K562 (cell line): ENCODE data around the gene SERPINH1. TPM values are rescaled to one million over a fixed set of nuclear protein-coding genes. Genes with fewer than 3 reads are reported as not detected.

ENCODE experiments used
- CCNT2 ChIP-seq: IDR thresholded peaks from 2 replicates; pipeline ENCODE4 v1.6.1; 2011; ENCODE audit warnings: borderline replicate concordance, low read depth, mild to moderate bottlenecking, moderate library complexity, mixed read lengths, low read length; ENCODE audit not compliant: insufficient read length; ENCODE audit errors: extremely low read depth
- EP300 ChIP-seq: IDR thresholded peaks from 2 replicates; pipeline ENCODE4 v1.6.1; 2012; ENCODE audit warnings: low read length, improper control_type of control experiment
- HDAC3 ChIP-seq: fragments of 450-650 bp; IDR thresholded peaks from 2 replicates; pipeline ENCODE4 v1.6.1; 2018; ENCODE audit warnings: borderline replicate concordance, mild to moderate bottlenecking, moderate library complexity; ENCODE audit not compliant: partially characterized antibody
- HDAC8 ChIP-seq: fragments of 450-650 bp; IDR thresholded peaks from 2 replicates; pipeline ENCODE4 v1.6.1; 2016; ENCODE audit warnings: mild to moderate bottlenecking, missing genetic modification characterization, moderate library complexity, missing compliant biosample characterization
- HNRNPH1 ChIP-seq: fragments of 200-400 bp; formaldehyde crosslinking; optimal IDR thresholded peaks from 2 replicates; pipeline ENCODE3; 2017; ENCODE audit warnings: low read depth, mild to moderate bottlenecking, low read length, moderate library complexity
- HNRNPUL1 ChIP-seq: fragments of 200-400 bp; formaldehyde crosslinking; IDR thresholded peaks from 2 replicates; pipeline ENCODE4 v1.6.1; 2017; ENCODE audit warnings: low read length
- LARP7 ChIP-seq: fragments of 450-650 bp; IDR thresholded peaks from 2 replicates; pipeline ENCODE4 v1.6.1; 2016
- MEF2D ChIP-seq: conservative IDR thresholded peaks from 2 replicates; pipeline ENCODE4 v1.6.1; 2016; ENCODE audit warnings: low read depth, missing genetic modification characterization, missing compliant biosample characterization
- MYC ChIP-seq, 2 experiments: fragments of 250-450 bp in 1 of 2; sonication (Bioruptor Pico) in 1 of 2; IDR thresholded peaks; 2 replicates each; pipeline versions ENCODE4 v1.5.1 to v1.6.1; 2012 to 2021; ENCODE audit warnings: low read depth in 2 of 2, borderline replicate concordance in 1 of 2, improper control_type of control experiment in 1 of 2, low read length in 1 of 2, mild to moderate bottlenecking in 1 of 2, moderate library complexity in 1 of 2
- NFRKB ChIP-seq: fragments of 450-650 bp; IDR thresholded peaks from 2 replicates; pipeline ENCODE4 v1.6.1; 2016; ENCODE audit warnings: low read depth
- POLR3G ChIP-seq: IDR thresholded peaks from 2 replicates; pipeline ENCODE4 v1.6.1; 2011; ENCODE audit not compliant: insufficient read length, insufficient replicate concordance; ENCODE audit errors: extremely low read depth
- RCOR1 ChIP-seq, 2 experiments: IDR thresholded peaks; 2 replicates each; pipeline ENCODE4 v1.6.1; 2012; ENCODE audit warnings: low read depth in 2 of 2, low read length in 2 of 2, borderline replicate concordance in 1 of 2, improper control_type of control experiment in 1 of 2
- RFX5 ChIP-seq: IDR thresholded peaks from 2 replicates; pipeline ENCODE4 v1.6.1; 2011; ENCODE audit warnings: low read depth, mild to moderate bottlenecking, improper control_type of control experiment, low read length
- SIN3B ChIP-seq: fragments of 450-650 bp; IDR thresholded peaks from 2 replicates; pipeline ENCODE4 v1.6.1; 2017; ENCODE audit warnings: low read depth, mild to moderate bottlenecking, moderate library complexity
- SP1 ChIP-seq: sonication (generic); formaldehyde crosslinking; IDR thresholded peaks from 2 replicates; pipeline ENCODE4 v1.8.1; 2022; ENCODE audit warnings: mild to moderate bottlenecking, missing genetic modification reagents
- SUPT5H ChIP-seq: fragments of 450-650 bp; IDR thresholded peaks from 2 replicates; pipeline ENCODE4 v1.6.1; 2016
- ZNF217 ChIP-seq: sonication (generic); formaldehyde crosslinking; IDR thresholded peaks from 2 replicates; pipeline ENCODE4 v1.8.0; 2022; ENCODE audit warnings: mild to moderate bottlenecking, missing genetic modification reagents
- polyA plus RNA-seq, 8 experiments: library from polyadenylated mRNA; depleted of rRNA in 4 of 8; stranded (reverse) in 5 of 8; unstranded in 3 of 8; fragments of >200 nt; fragmentation: Nextera tagmentation in 2 of 8; fragmentation: Illumina TruSeq in 1 of 8; extraction: Ambion mirVana in 2 of 8; extraction: Trizol in 1 of 8; gene quantifications; 2 replicates each; pipeline versions ENCODE4 v1.2.1 to v1.2.3, GENCODE V29; 2011 to 2014; ENCODE audit warnings: inconsistent platforms in 1 of 8, missing spikeins in 1 of 8
- total RNA-seq, 7 experiments: library from RNA; depleted of rRNA in 6 of 7; stranded (reverse); fragments of >200 nt in 6 of 7; fragmentation: Illumina TruSeq in 2 of 7; extraction: Trizol in 2 of 7; gene quantifications; 2 replicates each; pipeline versions ENCODE4 v1.2.1 to v1.2.3, GENCODE V29; 2011 to 2021; ENCODE audit warnings: low replicate concordance in 1 of 7
- TF ChIP-seq, protein P1 (sequence below): fragments of 450-650 bp; IDR thresholded peaks from 2 replicates; pipeline ENCODE4 v1.6.1; 2016; ENCODE audit warnings: low read depth, mild to moderate bottlenecking, moderate library complexity
- TF ChIP-seq, protein P2 (sequence below): sonication (generic); formaldehyde crosslinking; IDR thresholded peaks from 2 replicates; pipeline ENCODE4 v1.8.0; 2022; ENCODE audit warnings: missing genetic modification reagents, mild to moderate bottlenecking, moderate library complexity, borderline replicate concordance
- TF ChIP-seq, protein P3 (sequence below): sonication (generic); formaldehyde crosslinking; IDR thresholded peaks from 2 replicates; pipeline ENCODE4 v1.8.0; 2023; ENCODE audit warnings: mild to moderate bottlenecking, missing genetic modification reagents
- TF ChIP-seq, protein P4 (sequence below), 2 experiments: IDR thresholded peaks; 2 replicates each; pipeline ENCODE4 v1.6.1; 2011; ENCODE audit warnings: borderline replicate concordance in 1 of 2, control low read depth in 1 of 2, low read depth in 1 of 2, low read length in 1 of 2, mild to moderate bottlenecking in 1 of 2, mixed read lengths in 1 of 2, moderate library complexity in 1 of 2; ENCODE audit not compliant: insufficient read depth in 1 of 2, insufficient read length in 1 of 2, poor library complexity in 1 of 2, severe bottlenecking in 1 of 2; ENCODE audit errors: extremely low read depth in 1 of 2

The SERPINH1 gene
- total and polyA plus RNA-seq, 9 of the 15 experiments (the other 6 are each of a cell fraction or from before 2014, with no cell fraction given) = 2.8 to 106 (median 67.9) TPM

DNA sequence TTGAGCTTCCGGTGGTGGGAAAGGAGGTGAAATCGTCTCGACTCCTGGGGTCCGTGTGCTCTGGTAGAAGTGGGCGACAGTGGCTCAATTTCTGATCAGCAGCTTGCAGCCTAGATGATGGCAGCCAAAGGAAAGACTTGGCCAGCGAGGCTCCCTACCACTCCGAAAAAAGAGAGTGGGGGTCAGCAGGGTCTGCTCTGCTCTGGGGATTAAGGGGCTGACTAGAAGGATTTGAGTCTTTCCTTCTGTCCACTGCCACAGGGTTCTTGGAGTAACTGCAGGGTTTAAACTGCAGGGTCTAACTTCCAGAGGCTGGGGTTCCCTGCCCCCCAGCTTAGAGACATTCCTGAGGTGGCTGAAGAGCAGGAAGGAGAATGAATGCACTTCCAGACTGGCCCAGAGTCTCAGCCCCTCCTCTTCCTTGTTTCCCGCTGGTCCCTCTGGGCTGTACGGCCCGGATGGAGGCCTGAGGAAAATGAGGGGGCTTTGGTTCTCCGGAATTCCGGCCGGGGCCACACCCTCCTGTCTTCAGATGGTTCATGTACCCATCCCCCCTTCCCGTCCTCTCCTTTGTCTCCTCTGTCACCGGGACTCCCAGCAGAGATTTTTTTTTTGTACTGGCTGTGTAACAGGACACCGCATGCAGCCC is 907 bp downstream of the SERPINH1 start (continued):
- TF ChIP-seq SIN3B (no peak), RFX5 (no peak), POLR3G (no peak), CCNT2 (peak; percentile 38), EP300 (peak; percentile 7; the same call in 1 of the 2 replicates), SUPT5H (peak; percentile 49), LARP7 (no peak; the same call in 1 of the 2 replicates), ZNF217 (CRISPR knock-in tag) (no peak), SP1 (CRISPR knock-in tag) (peak; percentile 35; the same call in 1 of the 2 replicates), HNRNPUL1 (no peak), MYC (IDR thresholded peaks at IDR 0.05; ENCODE audit: low read depth, low read length) (0 out of 2 replicates have a peak, but pooled peaks have one; percentile 1), MYC (CRISPR knock-in tag; IDR thresholded peaks at IDR 0.05; ENCODE audit: borderline replicate concordance, low read depth) (no peak), HDAC3 (no peak), RCOR1 (IDR thresholded peaks at IDR 0.05; ENCODE audit: borderline replicate concordance in 1 of 2, low read depth in 2 of 2, low read length in 2 of 2) (peak in 1 of 2 experiments; percentile 86; a peak in 2 of 4 replicates), HDAC8 (no peak), NFRKB (peak; percentile 47), MEF2D (tag) (no peak), HNRNPH1 (no peak)
- TF ChIP-seq, protein P1, sequence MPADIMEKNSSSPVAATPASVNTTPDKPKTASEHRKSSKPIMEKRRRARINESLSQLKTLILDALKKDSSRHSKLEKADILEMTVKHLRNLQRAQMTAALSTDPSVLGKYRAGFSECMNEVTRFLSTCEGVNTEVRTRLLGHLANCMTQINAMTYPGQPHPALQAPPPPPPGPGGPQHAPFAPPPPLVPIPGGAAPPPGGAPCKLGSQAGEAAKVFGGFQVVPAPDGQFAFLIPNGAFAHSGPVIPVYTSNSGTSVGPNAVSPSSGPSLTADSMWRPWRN = no peak
- TF ChIP-seq, protein P2, sequence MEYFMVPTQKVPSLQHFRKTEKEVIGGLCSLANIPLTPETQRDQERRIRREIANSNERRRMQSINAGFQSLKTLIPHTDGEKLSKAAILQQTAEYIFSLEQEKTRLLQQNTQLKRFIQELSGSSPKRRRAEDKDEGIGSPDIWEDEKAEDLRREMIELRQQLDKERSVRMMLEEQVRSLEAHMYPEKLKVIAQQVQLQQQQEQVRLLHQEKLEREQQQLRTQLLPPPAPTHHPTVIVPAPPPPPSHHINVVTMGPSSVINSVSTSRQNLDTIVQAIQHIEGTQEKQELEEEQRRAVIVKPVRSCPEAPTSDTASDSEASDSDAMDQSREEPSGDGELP = 0 out of 2 replicates have a peak, but pooled peaks have one; percentile 2
- TF ChIP-seq, protein P3, sequence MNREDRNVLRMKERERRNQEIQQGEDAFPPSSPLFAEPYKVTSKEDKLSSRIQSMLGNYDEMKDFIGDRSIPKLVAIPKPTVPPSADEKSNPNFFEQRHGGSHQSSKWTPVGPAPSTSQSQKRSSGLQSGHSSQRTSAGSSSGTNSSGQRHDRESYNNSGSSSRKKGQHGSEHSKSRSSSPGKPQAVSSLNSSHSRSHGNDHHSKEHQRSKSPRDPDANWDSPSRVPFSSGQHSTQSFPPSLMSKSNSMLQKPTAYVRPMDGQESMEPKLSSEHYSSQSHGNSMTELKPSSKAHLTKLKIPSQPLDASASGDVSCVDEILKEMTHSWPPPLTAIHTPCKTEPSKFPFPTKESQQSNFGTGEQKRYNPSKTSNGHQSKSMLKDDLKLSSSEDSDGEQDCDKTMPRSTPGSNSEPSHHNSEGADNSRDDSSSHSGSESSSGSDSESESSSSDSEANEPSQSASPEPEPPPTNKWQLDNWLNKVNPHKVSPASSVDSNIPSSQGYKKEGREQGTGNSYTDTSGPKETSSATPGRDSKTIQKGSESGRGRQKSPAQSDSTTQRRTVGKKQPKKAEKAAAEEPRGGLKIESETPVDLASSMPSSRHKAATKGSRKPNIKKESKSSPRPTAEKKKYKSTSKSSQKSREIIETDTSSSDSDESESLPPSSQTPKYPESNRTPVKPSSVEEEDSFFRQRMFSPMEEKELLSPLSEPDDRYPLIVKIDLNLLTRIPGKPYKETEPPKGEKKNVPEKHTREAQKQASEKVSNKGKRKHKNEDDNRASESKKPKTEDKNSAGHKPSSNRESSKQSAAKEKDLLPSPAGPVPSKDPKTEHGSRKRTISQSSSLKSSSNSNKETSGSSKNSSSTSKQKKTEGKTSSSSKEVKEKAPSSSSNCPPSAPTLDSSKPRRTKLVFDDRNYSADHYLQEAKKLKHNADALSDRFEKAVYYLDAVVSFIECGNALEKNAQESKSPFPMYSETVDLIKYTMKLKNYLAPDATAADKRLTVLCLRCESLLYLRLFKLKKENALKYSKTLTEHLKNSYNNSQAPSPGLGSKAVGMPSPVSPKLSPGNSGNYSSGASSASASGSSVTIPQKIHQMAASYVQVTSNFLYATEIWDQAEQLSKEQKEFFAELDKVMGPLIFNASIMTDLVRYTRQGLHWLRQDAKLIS (CRISPR knock-in tag) = 0 out of 2 replicates have a peak, but pooled peaks have one; percentile 5
- TF ChIP-seq, protein P4, sequence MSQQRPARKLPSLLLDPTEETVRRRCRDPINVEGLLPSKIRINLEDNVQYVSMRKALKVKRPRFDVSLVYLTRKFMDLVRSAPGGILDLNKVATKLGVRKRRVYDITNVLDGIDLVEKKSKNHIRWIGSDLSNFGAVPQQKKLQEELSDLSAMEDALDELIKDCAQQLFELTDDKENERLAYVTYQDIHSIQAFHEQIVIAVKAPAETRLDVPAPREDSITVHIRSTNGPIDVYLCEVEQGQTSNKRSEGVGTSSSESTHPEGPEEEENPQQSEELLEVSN (IDR thresholded peaks at IDR 0.05; ENCODE audit: borderline replicate concordance in 1 of 2, extremely low read depth in 1 of 2, insufficient read depth in 1 of 2, insufficient read length in 1 of 2, low read depth in 1 of 2, low read length in 1 of 2, poor library complexity in 1 of 2, severe bottlenecking in 1 of 2) = peak; percentile 78 to 87
